ENCODE results near the gene MYB.
"Not testable (repeated sequence)": the region's sequence is repeated elsewhere in the genome, so short reads cannot be mapped to it uniquely, and the experiment has no call there.

Gene MYB

DNA sequence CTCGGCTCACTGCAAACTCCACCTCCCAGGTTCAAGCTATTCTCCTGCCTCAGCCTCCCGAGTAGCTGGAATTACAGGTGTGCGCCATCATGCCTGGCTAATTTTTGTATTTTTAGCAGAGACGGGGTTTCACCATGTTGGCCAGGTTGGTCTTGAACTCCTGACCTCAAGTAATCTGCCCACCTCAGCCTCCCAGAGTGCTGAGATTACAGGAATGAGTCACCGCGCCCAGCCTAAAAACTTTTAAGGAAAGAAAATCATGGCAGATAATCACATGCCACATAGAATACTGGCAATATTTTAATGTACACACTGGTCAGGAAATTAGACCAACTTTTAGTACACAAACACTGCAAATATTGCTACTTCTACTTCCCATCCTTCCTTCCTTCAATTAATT, 16.7 kb upstream of the MYB start:
- not testable (repeated sequence) for DNase-seq (ENCODE audit: low spot score)

DNA sequence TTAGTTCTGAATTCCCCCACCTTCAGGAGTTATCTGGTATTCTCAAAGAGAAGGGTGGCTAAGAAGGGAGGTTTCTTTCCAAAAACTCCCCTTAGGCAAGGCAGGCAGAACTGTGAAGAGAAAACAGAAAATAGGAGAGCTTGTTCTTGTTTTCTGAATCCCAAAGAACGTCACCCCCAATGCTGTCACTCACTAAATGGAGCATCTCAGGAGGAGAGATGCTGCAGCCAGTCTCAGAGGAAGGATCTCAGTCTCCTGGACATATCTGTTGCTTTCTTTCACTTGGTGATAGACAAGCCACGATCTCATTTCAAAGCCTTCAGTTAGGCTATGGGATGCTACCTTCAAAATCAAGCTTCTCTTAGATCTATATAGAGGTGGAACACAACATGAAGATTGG, 16.1 kb upstream of the MYB start:
- DNase-seq (ENCODE audit: low spot score): no peak

DNA sequence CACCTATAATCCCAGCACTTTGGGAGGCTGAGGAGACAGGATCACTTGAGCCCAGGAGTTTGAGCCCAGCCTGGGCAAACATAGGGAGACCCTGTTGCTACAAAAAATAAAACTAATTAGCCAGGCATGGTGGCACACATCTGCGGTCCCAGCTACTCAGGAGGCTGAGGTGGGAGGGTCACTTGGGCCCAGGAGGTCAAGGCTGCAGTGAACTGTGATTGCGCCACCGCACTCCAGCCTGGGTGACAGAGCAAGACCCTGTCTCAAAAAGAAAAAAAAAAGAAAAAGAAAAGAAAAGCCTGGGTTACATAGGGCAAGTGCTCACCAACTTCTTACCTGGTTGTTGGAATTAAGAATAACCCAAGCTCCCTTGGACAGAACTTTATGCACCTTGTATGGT, 14.6 kb upstream of the MYB start:
- DNase-seq (ENCODE audit: low spot score): no peak

DNA sequence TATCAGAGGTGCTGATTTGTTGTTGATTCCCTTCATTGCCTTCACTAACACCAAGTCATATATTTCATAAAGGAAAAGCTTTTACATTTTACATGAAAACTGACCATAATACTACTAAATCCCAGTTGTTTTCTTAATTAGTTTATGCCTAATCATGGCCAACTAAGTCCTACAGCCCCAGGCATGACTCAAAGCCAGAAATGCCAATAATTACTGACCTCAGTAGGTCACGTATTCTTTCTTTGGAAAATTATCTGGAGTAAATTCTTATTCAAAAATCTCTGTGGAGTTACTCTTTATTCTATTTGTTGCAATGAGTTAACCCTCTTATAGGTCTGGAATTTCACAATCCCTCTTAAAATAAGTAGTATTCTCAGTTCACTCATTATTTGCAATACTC, 13.5 kb upstream of the MYB start:
- DNase-seq (ENCODE audit: low spot score): no peak

DNA sequence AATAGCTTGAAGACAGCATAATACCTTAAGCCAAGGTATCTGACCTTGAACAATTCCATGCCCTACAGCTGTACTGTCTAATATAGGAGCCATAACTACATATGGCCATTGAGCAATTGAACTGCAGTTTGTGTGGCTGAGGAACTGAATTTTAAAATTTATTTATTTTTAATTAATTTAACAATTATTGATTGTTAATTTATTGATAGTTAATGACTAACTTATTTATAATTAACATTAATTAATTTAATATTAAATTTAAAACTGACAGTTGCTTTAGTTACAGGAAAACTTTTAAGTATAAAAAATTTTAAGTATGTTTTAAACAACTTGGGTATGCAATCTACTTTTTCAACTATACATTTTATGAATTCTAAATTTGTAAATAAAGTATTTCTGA, 12.3 kb upstream of the MYB start:
- no peak for DNase-seq (ENCODE audit: low spot score)

DNA sequence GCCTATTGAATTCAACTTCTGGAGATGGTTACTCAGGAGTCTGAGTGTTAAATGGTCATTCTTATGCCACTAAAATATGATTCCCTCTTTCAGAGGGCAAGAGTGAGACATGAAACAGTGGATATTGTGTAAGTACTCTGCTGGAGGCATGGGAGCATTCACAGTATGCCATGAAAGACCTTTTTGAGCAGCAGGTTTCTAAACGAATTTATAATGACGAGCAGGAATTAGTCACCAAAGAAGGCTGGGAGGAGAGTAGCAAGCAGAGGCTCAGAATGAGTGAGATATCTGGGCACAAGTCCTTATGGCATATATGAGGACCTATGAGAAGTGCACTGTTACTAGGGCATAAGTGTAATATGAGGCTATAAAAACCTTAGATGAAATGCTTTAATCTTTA, 10.9 kb upstream of the MYB start:
- DNase-seq (ENCODE audit: low spot score): no peak

DNA sequence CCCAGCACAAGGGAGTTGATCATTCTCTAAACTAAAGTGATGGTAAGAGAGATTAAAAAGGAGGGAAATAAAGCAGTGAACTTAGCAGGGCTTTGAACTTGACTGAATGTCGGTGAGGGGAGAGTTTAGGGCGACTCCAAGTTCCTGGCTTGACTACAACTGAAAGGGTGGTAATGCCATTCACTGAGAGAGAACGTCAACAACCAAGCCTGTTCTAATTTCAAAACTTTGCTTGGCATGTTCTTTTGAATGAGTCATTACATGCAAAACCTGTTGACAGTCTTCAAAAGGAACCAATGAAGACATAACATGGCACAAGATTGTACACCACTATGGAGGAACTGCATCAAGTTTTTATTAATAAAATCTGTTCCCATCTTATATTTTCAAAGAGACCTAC, 10.3 kb upstream of the MYB start:
- DNase-seq (ENCODE audit: low spot score): no peak

DNA sequence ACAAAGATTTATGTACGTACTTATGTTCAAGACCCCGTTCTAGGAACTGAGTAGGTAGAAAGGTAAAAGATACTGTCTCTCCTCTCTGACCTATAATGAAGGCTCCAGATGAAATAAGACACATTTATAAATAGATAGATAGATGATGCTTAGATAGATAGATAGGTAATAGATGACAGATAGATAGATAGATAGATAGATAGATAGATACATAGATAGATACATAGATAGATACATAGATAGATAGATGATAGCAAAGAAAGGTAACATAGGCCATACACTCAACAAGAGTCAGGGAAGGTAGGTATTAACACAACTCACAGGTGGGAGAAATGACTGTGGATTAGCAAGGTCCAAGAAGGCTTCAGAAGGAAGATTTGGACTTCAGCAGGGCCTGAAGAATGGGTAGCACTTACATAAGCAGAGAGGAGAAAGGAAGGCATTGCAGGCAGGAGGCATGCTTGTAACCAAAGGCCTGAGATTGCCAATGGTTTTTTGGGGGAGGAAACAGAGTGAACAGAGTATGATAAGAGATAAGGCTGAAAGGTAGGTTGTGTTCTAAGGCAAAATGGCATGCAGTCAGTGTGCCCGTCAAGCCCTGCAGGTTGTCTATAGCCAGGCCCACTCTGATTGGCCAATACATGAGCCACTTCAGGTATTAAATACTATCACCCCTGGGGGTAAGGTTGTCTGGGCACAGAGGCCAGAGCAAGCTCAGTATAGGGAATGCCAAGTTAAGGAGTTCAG, 7.7 kb upstream of the MYB start:
- DNase-seq (ENCODE audit: low spot score): no peak

DNA sequence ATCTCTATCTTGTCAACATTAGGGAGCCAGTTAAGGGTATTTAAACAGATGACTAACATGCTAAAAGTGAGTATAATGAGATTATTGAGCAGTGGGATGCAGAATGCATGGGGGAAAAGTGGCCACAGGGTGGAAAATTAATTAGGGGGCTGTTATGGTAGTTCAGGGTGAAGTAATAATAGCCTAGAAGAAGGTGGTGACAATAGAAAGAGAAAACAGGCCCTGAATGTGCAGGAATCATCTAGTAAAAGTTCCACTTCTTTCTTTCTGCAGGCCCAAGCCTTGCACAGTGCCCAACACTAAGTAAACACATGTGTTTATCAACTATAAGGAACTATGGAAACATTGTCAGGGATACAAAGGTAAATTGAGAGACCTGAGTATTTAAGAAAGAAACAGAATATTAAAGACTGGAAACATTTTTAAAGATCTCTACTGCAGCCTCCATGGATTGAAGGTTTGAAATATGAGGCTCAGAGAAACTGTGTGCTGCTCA, 7.1 kb upstream of the MYB start:
- no peak for DNase-seq (ENCODE audit: low spot score)

DNA sequence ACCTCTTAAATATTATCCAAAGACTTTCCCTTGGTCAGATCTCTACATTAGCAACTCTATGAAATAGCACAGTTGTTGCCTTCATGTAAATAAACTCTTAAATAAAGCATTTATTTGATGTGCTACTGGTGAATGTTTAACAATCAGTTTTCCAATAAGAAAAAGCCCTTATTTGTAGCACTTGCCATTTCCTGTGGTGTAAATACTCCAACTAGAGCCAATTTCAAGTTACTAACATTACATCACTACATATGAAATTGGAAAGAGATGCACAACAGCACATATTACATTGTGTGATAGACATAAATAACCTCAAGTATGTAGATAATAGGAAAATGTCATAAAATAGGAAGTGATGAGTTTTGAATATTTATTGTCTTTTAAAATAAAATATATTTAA, 5.0 kb upstream of the MYB start:
- DNase-seq (ENCODE audit: low spot score): no peak

DNA sequence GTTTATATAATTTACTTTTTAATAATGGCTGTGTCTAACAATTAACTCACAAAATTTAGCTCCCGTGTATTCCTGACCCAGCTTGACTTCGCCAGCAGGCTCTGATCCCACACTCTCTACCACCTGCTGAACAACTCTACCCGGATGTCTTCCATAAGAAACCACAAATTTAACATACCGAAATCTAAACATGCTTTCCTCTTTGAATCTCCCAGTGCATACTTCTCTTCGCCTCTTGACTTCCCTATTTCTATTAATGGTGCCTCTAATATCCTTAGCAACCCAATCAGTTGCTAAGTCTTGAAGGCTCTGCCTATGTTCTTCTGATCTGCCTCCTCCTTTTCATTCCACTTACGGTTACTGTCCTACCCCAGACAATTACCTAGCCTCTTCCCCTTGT, 4.6 kb upstream of the MYB start:
- no peak for DNase-seq (ENCODE audit: low spot score)

DNA sequence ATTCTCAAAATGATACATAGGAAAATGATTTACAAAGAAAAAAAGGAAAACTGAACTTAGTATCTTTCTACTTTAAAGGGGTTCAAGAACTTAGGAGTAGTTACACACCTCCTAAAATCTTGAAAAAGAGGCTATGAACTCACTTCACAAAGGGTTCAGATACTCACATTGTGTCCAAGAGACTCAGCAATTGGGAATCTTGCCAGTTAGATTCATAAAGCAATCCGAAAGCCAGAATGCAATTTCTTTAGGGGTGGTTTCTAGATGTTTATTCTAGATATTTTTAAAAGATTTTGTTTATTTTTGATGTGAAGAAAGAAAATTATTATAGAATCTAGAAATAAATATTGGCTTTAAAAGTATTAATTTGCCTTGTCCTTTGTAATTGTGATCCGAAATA, 1.7 kb upstream of the MYB start:
- no peak for DNase-seq (ENCODE audit: low spot score)

DNA sequence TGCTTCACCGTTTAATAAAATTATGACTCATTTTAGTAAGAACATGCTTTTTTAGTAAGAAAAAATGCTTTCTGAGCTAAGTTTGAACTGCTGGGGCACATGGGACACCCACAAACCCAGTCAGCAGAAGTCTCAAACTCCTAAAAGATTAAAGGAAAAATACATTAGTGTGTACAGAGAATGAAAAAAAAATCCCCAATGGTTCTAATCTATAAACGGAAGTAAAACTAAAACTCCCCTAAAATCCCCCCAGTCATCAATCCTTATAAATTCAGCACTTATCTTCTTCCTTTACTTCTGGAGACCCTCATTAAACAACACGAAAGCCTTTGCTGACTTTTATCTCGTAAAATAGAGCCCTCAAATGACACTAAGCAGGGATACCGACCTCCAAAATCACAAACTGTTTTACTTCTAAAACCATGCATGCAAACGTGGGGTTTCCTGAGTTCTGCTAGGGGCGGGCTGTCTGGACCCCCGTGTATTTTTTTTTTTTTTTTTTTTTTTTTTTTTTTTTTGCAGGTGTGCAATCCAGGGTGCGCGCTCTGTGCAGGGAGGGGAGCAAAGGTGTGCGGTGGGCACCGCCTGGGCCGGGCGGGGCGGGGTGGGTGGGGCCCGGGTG, 1.1 kb upstream of the MYB start:
- no peak for DNase-seq (ENCODE audit: low spot score)

DNA sequence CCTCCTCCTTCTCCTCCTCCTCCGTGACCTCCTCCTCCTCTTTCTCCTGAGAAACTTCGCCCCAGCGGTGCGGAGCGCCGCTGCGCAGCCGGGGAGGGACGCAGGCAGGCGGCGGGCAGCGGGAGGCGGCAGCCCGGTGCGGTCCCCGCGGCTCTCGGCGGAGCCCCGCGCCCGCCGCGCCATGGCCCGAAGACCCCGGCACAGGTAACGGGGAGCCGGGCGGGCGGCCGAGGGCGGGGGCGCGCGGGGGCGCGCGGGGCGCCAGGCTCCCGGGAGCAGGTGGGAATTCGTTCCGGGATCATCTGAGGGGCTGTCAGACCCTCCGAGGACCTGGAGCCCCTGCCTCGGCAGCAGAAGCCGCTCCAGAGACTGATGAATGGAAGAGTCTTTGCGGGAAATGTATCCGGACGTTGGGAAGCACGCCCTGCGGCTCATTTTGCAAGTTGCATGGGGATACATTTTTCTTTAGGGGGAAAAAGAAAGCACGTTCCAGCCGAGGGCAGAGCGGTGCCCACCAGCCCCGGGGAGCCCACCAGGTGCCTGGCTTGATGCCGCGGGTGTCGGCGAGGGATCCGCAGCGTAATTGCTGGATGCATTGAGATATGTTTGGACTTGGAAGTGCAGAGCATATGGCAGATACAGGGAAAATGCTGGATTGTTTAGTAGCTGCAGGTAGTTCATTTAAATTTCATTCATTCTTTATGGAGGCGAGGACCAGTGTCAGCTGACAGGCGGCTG, 394 bp downstream of the MYB start:
- DNase-seq (ENCODE audit: low spot score): peak; percentile 43

DNA sequence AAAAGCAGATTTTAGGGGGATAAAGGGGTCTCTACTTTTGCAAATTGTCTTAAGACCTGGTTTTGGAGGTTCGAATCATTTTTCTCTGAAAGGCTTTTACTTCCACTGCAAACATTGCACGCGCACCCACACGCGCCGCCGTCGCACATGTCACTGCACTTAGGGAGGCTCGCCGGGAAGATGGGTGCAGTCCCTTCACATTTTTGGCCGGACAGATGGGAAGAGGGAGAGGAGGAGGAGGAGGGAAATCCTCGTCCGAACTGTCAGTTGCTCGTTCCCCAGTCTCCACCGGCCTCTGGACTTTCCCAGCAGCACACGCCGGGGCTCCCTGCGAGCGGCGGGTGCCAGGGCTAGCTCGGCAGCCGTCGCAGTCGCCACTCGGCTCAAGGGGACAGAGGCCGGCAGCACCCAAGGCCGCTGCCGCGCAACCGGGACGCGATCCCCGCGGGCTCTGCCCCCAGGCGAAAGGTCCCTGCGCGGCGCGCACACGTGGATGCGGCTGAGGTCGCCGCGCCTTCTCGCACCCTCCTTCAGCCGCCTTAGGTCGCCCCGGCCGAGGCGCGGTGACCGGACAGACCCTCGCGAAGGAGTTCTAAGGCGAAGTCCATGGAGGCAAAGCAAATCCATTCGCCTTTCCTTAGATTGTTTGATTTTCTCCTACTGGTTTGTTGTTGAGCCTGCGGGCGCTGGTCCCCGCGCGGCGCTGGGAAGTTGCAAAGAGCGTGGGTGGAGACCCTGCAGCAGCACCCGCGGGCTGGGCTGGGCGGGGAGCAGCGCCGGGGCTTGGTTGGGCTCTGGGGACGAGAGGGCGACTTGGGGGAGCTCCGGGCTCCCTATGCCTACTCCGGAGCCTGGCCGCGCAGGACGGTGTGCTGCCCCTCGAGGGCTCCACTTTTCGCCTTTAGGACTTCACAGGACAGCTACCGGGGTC, 1.2 kb downstream of the MYB start:
- DNase-seq (ENCODE audit: low spot score): peak; percentile 38

DNA sequence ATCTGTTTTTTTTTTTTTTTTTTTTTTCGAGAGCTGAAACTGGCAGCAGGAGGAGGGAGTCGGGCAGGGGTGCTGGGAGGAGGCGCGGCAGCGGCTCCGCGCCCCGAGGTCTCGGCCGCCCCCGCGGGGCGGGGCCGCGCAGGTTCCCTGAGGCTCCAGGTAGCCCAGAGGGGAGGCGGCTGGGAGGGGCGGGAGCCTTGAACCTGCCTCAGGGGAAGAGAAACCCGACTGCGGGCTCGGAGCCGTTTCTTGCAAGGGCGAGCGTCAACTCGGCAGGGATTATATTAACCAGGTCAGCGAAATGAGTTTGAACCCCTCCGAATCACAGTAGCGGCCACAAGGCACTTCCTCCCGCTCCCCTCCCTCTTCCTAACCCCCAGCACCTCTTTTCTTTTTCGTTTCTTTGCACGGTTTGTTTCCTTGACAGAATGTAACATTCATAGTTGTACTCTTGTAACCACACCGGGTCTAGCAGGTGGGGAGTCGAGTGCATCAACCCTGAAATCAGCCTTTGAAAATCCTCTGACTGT, 2.0 kb downstream of the MYB start:
- peak; percentile 32 for DNase-seq (ENCODE audit: low spot score)

DNA sequence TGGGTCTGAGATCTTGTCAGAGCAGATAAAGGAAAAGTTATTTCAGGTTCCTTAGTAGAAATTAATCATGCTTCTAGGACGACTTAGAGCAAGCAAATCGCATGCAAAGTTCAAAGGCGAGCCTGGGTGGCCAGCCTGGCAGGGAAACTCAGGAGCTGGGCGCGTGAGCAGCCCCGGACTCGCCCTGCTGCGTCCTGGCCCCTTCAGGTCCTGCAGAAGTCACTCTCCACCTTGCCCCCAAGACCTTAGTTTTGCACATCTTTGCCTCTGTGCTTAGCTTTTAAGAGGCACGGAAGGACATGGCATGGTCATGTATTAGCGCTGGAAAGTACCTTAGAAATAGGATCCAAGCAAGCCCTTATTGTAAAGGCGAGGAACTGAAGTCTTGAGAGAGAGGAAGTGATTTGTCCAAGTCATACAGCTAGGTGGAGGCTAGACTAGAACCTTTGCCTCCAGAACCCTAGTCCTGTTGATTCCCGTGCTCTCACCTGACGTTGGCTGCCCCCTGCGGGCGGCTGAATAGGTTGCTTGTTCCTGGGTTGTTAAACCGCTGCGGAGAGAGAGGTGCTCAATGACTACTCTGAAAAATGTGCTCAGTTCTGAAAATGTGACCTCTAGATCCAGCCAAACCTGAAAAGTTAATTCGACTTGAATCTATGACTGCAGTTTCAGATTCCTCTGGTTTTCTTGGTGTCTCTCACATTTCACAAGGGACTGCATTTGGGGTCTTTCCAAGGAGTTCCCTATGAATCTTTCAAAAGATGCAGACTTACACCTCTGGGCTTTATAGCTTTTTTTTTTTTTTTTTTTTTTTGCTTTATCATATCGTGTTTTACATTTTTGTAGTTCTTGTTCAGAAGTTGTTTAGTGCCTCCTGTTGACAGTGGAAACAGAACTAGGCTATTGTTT, 2.7 kb downstream of the MYB start:
- peak; percentile 73 for DNase-seq (ENCODE audit: low spot score)

DNA sequence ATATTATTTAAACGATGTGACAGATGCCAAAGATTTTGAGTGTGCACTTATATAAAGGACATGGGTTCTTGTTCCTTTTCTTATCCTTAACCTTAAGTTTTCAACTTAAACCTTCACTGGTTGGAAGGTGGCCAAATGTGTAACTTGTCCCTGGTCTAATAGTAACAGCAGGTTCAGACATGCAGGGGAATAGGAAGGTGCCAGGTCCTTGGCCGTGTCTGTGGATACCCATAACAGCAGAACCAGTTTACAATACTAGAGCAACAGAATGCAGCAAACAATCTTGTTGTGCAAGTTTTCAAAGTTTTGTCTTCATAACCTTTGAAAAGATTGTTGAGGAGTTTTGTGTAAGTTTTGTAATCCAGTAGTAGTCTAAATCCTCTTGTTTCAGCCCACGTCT, 4.4 kb downstream of the MYB start:
- DNase-seq (ENCODE audit: low spot score): no peak

DNA sequence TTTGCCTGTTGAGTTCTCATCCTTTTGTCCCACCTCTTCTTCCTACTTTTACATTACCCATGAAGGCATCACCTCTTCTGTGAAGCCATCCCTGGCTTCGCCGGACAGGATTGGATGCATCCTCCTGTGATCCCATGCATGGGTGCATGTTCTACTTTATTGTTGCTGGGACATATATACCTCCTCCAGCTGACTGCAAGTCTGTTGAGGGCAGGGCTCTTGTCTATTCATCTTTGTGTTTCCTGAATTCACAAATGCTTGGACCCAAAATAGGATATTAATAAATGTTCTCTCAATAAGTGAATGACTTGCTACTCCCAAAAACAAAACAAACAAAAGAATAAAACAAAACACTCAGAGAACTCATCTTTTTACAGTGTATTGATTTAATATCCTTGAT, 5.1 kb downstream of the MYB start:
- no peak for DNase-seq (ENCODE audit: low spot score)

DNA sequence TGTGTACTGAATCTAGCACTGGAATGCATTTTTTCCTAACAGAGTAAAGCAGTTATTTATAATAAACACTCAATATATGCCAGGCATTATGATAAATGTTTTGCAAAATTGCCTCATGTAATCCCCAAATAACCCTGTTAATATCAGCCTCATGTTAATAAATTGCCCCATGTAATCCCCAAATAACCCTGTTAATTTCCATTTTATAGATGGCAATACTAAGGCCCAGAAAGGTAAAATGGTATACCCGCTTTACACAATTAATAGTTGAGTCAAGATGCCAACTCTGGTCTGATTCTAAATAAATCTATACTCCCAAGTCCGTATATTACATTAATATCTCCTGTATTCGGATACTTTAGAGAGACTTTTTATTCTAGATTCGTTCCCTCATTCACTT, 6.3 kb downstream of the MYB start:
- no peak for DNase-seq (ENCODE audit: low spot score)

DNA sequence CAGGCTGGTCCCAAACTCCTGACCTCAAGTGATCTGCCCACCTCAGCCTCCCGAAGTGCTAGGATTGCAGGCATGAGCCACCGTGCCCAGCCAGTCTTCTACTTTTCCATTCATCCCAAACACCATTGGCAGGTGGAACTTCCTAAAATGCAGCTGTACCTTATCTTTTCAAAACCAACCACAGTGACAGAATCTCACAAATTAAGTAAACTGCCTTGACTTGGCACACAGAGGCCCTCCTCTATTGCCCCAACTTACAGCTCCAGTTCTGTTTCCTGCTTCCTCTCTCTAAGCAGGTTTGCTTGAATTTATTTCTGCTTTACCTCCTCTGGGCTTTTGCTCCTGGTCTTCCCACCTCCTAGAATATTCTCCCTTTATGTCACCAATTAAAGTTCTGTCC, 7.6 kb downstream of the MYB start:
- DNase-seq (ENCODE audit: low spot score): no peak

Measured in HuH-7.5 (cell line).